SK-N-DZ (cell line): ENCODE results near the gene ADGRL1.
"Not testable (repeated sequence)": the region's sequence is repeated elsewhere in the genome, so short reads cannot be mapped to it uniquely, and the experiment has no call there.

Experiments
- DNase-seq: peaks from one replicate; pipeline ENCODE4 v3.0.0-alpha.2; 2015; ENCODE audit warnings: low spot score

The ADGRL1 gene

GRCh38 chr19:14218620-14219330, 12.8 kb upstream of the ADGRL1 start:
- DNase-seq: no peak

- DNase-seq: not testable (repeated sequence)
Measured at GRCh38 chr19:14217886-14218285, 11.9 kb upstream of the ADGRL1 start.

DNA sequence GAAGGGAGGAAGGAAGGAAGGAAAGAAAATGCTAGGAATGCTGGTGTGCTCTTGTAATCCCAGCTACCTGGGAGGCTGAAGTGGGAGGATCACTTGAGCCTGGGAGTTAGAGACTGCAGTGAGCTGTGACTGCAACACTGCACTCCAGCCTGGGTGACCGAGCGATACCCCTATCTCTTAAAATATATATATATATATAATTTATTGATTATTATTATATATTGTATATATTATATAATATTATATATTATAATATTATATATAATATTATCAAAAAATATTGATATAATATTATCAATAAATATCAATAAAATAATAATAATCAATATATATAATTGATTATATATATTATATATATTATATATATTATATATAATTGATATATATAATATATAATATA, 8.6 kb upstream of the ADGRL1 start:
- DNase-seq: no peak

- DNase-seq: not testable (repeated sequence)
Measured at GRCh38 chr19:14210182-14210581, 4.2 kb upstream of the ADGRL1 start.

GRCh38 chr19:14209401-14209800, 3.4 kb upstream of the ADGRL1 start:
- not testable (repeated sequence) for DNase-seq

DNA sequence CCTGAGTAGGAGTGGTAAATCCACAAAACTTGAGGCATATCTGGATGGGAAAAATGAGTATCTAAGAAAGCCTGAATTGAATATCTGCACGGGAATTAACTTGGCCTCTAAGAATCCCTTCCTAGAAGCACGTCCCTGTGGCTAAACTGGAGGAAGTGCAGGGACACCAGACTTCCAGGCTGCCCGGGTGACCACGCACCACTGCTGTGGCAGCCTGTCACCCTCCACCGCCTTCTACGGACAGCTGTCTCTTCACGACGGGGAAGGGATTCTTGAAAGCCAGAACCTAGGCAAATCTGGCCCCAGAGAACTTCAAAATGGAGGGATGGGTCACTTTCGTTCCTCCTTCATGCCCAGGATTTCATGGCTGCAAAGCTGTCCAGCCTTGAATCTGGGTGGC, 2.5 kb upstream of the ADGRL1 start:
- DNase-seq: not testable (repeated sequence)

GRCh38 chr19:14207796-14208195, 1.8 kb upstream of the ADGRL1 start:
- DNase-seq: not testable (repeated sequence)

GRCh38 chr19:14206737-14207726, 1.1 kb upstream of the ADGRL1 start:
- peak; percentile 97 for DNase-seq

DNA sequence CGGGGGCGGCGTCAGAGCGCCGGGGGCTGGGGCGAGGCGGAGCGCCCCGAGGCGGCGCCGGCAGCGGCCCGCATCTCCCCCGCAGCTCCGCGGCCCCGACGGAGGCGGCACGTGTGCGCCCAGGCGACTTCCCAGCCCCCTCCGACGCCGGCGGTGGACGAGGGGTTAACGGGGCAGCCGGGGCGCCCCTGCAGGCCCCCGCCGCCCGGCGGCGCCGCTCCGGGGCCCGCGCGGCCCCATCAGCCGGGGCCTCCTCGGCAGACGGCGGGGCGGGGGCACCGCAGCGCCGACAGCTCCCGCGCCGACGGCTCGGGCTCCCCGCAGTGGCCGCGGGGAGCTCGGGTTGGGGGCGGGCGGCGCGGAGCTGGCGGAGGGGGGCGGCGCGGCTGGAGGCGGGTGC, 339 bp upstream of the ADGRL1 start:
- not testable (repeated sequence) for DNase-seq

GRCh38 chr19:14204676-14205451, 1.1 kb downstream of the ADGRL1 start:
- not testable (repeated sequence) for DNase-seq

GRCh38 chr19:14204219-14204618, 1.8 kb downstream of the ADGRL1 start:
- DNase-seq: not testable (repeated sequence)

DNA sequence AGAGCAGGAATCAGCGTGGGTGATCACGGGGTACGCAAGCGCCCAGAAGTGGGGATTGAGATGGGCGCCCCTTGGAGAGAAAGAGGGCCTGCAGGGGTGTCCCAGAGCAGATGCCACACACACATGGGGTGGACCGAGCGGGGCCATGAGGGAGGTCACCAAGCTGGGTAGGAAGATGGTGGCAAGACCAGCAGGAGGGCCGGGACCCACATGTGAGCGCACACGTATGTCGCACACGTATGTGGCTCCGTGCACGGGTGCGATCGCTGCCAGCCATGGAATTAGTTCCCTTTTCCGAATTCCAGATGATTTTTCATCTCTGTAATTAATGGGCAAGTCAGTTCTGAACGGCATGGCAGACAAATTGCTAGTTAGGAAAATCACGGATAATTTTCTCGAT, 2.2 kb downstream of the ADGRL1 start:
- DNase-seq: not testable (repeated sequence)

DNA sequence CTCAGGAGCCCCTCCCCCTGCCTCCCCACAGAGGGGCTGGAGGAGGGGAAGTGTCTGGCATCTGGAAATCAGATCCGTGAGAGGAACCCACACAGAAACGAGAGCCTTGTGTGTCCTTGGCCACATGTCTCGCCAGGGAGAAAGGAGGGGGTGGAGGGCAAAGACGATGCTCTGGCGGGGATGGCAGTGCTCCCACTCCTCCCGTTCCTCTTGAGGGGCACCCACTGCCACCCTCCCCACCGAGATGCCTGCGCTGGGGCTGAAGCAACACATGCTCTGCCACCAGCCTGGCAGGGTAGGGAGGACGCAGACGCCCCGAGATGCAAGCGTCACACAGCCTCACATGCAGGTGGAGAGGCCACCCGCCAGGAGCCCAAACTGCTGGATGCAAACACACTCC, 2.8 kb downstream of the ADGRL1 start:
- DNase-seq: no peak

GRCh38 chr19:14201481-14201880, 4.5 kb downstream of the ADGRL1 start:
- not testable (repeated sequence) for DNase-seq

DNA sequence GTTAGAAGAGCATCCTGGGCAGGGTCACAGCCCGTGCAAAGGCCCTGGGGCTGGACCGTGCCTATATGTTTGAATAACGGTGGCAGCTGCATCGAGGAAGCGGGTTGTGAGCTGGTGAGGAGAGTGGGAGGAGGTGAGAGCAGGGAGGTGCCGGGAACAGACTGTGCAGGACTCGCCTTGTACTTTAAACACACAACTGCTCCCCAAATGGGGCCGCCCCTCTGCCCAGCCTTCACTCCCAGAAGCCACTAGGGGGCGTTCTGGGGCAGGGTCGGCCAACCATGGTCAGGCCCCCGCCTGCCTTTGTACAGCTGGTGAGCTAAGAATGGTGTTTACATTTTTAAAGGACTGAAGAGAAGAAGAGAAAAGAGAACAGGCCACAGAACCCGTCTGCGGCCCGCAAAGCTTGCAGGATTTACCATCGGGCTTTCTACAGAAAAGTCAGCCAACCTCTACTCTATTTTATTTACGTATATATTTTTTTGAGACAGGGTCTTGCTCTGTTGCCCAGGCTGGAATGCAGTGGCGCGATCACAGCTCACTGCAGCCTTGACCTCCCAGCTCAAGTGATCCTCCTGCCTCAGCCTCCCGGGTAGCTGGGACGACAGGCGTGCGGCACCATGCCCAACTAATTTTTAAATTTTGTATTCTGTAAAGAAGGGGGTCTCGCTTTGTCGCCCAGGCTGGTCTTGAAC, 5.7 kb downstream of the ADGRL1 start:
- DNase-seq: not testable (repeated sequence)

GRCh38 chr19:14198384-14199376, 7.3 kb downstream of the ADGRL1 start:
- no peak for DNase-seq

DNA sequence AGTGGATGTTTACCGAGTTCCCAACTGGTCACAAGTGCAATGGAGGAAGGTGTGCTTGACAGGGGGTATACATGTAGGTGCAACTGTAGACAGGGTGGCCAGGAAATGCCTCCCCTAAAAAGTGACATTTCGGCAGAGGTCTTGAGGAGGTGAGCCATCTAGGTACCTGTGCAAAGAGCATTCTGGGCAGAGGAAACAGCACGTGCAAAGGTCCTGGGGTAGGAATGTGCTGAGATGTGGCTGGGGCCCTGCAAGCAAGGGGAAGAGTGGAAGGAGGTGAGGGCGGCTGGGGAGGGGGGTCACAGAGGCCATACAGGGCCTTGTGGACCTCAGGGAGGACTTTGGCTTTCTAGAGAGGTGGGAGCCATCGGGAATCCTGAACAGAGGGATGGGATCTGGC, 8.1 kb downstream of the ADGRL1 start:
- no peak for DNase-seq

- DNase-seq: not testable (repeated sequence)
Measured at GRCh38 chr19:14197288-14197687, 8.7 kb downstream of the ADGRL1 start.

- not testable (repeated sequence) for DNase-seq
Measured at GRCh38 chr19:14196105-14196504, 9.9 kb downstream of the ADGRL1 start.

GRCh38 chr19:14195216-14195615, 10.8 kb downstream of the ADGRL1 start:
- not testable (repeated sequence) for DNase-seq
